Naive thymus-derived CD4-positive, alpha-beta T cell (primary cell): ENCODE data around the gene JPH2. TPM values are rescaled to one million over a fixed set of nuclear protein-coding genes. Genes with fewer than 3 reads are reported as not detected.

ENCODE experiments used
- ATAC-seq: fragments of 150-1000 bp; cut with Tn5 transposase; 2 replicates; pipeline ENCODE4 v1.10.0; 2021; ENCODE audit warnings: mild to moderate bottlenecking, moderate library complexity
- CTCF ChIA-PET: fragments of 350-600 bp; sonication (Branson Sonifier 250); formaldehyde crosslinking; loops from one replicate; lab custom pipeline; 2021; ENCODE audit warnings: antibody characterized with exemption; lab: Charles Lee
- POLR2A ChIA-PET: fragments of 350-600 bp; sonication (Branson Sonifier 250); formaldehyde crosslinking; loops from one replicate; lab custom pipeline; 2021; ENCODE audit warnings: antibody characterized with exemption, inconsistent platforms; lab: Charles Lee
- DNase-seq, 9 donors: peaks; one replicate each; pipeline versions ENCODE4 v3.0.0 to v3.0.0-alpha.2; 2020 to 2022; ENCODE audit warnings: mixed read lengths in 1 of 9
- H3K27ac ChIP-seq: one replicate; pipeline ENCODE4 v1.7.0; 2013; ENCODE audit warnings: mild to moderate bottlenecking, low read depth, low read length, moderate library complexity
- H3K27me3 ChIP-seq, 2 donors: one replicate each; pipeline ENCODE4 v1.7.0; 2013; ENCODE audit warnings: low read length in 2 of 2, mild to moderate bottlenecking in 2 of 2, moderate library complexity in 2 of 2; ENCODE audit not compliant: control insufficient read depth in 2 of 2, insufficient read depth in 2 of 2
- H3K36me3 ChIP-seq, 3 experiments: 1 replicate in 2 of 3; 2 replicates in 1 of 3; pipeline ENCODE4 v1.7.0; 2013; ENCODE audit warnings: low read length in 3 of 3, mild to moderate bottlenecking in 3 of 3, moderate library complexity in 1 of 3; ENCODE audit not compliant: insufficient read depth in 3 of 3, control insufficient read depth in 2 of 3
- H3K4me1 ChIP-seq, 2 donors: one replicate each; pipeline ENCODE4 v1.7.0; 2013; ENCODE audit warnings: low read length in 2 of 2, mild to moderate bottlenecking in 2 of 2, moderate library complexity in 1 of 2; ENCODE audit not compliant: control insufficient read depth in 2 of 2, insufficient read depth in 2 of 2
- H3K4me3 ChIP-seq: 2 replicates; pipeline ENCODE4 v1.7.0; 2013; ENCODE audit warnings: mild to moderate bottlenecking, low read length
- H3K9me3 ChIP-seq, 3 experiments: 1 replicate in 2 of 3; 2 replicates in 1 of 3; pipeline ENCODE4 v1.7.0; 2013; ENCODE audit warnings: low read length in 3 of 3; ENCODE audit not compliant: control insufficient read depth in 2 of 3
- H3K27ac Mint-ChIP-seq, 9 donors: one replicate each; pipeline ENCODE4 v1.8.0; 2020 to 2022; ENCODE audit warnings: mixed read lengths in 9 of 9, mild to moderate bottlenecking in 8 of 9, moderate library complexity in 5 of 9, inconsistent platforms in 2 of 9
- H3K27me3 Mint-ChIP-seq, 5 donors: one replicate each; pipeline ENCODE4 v1.8.0; 2021 to 2022; ENCODE audit warnings: mixed read lengths in 5 of 5, mild to moderate bottlenecking in 1 of 5
- H3K36me3 Mint-ChIP-seq, 5 donors: one replicate each; pipeline ENCODE4 v1.8.0; 2020 to 2022; ENCODE audit warnings: mixed read lengths in 5 of 5, mild to moderate bottlenecking in 3 of 5, inconsistent platforms in 1 of 5
- H3K4me1 Mint-ChIP-seq, 7 donors: one replicate each; pipeline ENCODE4 v1.8.0; 2020 to 2022; ENCODE audit warnings: mixed read lengths in 7 of 7, mild to moderate bottlenecking in 3 of 7, inconsistent platforms in 1 of 7
- H3K4me3 Mint-ChIP-seq, 10 donors: one replicate each; pipeline ENCODE4 v1.8.0; 2020 to 2022; ENCODE audit warnings: mild to moderate bottlenecking in 10 of 10, mixed read lengths in 10 of 10, moderate library complexity in 6 of 10, inconsistent platforms in 2 of 10
- H3K9me3 Mint-ChIP-seq, 11 donors: one replicate each; pipeline ENCODE4 v1.8.0; 2020 to 2022; ENCODE audit warnings: mixed read lengths in 11 of 11, mild to moderate bottlenecking in 4 of 11, inconsistent platforms in 1 of 11, moderate library complexity in 1 of 11
- intact Hi-C, 2 donors: fragments of 100-400 bp; cut with micrococcal nuclease; formaldehyde crosslinking; loops; one replicate each; pipeline ENCODE4 v1.15.1; 2023
- polyA plus RNA-seq, 2 donors: library from polyadenylated mRNA; unstranded; fragments of 300-500 nt; fragmentation: Illumina TruSeq; gene quantifications; one replicate each; pipeline ENCODE4 v1.2.3, GENCODE V29; 2021
- total RNA-seq, 6 experiments: library from RNA in 5 of 6; stranded (reverse) in 5 of 6; gene quantifications; 1 replicate in 5 of 6; 2 replicates in 1 of 6; pipeline ENCODE4 v1.2.3 and lab custom pipeline; 2021 to 2026

JPH2 gene
- total and polyA plus RNA-seq, 7 experiments from 2014 or later: 0.07 to 0.17 TPM; not detected in 5

DNA sequence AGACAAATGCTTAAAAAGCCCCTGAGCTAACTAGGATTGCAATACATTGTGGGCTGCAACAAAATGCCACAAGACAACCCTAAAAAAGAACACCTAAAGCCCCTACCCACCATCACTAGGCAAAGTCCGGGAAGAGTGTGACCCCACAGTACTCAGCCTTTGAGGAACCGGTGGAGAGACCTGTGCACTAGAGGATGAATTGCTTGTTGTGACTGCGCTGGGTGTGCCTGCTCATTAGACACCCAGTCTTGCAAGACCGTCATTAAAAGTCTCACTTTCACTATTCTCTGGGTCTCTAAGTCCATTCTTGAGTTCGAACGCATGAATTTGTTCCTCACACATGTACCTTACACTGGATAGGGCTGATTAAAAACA is 88.7 kb downstream of the JPH2 start:
- ATAC-seq (no peak), DNase-seq (no peak)
- H3K9me3 ChIP-seq: no peaks in the 10 kb centered on the region
- peaks cover 0 to 4% of the 10 kb centered on the region in 2 donors for H3K27me3 ChIP-seq
- H3K27ac Mint-ChIP-seq: no peak overlapping the region
- CTCF ChIA-PET: no interaction called here
- no peak overlapping the region for H3K27ac ChIP-seq
- intact Hi-C loops: no loop called here
- H3K36me3 Mint-ChIP-seq: peaks cover 0 to 5% (median 0%) of the 10 kb centered on the region in 5 donors
- H3K36me3 ChIP-seq: no peaks in the 10 kb centered on the region
- peaks cover 32 to 49% (median 34%) of the 10 kb centered on the region in 5 donors for H3K27me3 Mint-ChIP-seq
- no peak overlapping the region for H3K4me3 Mint-ChIP-seq
- peaks cover 0 to 23% (median 13%) of the 10 kb centered on the region in 11 donors for H3K9me3 Mint-ChIP-seq
- H3K4me1 Mint-ChIP-seq: no peaks in the 10 kb centered on the region
- no peaks in the 10 kb centered on the region for H3K4me1 ChIP-seq
- H3K4me3 ChIP-seq: no peak overlapping the region
- POLR2A ChIA-PET: no interaction called here

DNA sequence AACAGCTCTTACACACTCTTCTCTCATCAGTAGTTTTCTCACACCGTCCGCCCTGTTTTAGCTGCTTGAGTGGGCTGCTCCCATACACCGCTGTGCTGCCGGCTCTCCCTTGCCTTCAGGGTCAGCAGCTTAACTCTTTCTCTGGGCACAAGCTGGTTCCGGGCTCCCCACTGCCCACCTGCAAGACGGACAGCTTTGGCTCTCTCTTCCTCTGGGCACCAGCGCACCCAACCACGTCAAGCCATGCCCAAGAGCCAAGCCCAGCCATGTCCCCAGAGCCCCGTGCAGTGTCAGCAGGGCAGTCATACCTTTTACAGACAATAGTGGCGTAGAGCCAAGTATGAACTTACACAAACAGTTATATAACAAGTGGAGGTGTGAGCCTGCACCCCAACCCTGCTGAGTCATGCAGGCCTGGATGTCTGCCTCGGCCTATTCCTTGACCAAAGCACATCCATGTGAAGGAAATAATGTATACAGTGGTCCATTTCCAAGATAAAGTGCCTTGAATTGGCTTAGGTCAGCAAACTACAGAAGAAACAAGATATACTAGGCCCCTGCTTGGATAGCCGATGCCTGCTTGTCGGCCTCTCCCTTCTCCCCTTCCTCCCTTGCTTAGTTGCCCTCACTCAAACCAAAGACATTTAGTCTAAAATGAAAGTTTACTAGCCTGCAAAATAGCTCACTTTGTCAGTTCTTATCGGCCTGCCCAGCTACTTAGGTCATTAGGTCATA is 89.3 kb downstream of the JPH2 start:
- intact Hi-C loops: no loop called here
- Mint-ChIP-seq H3K27ac (no peak overlapping the region), H3K4me1 (peaks cover 0 to 5% (median 0%) of the 10 kb centered on the region in 7 donors), H3K27me3 (peaks cover 30 to 44% (median 37%) of the 10 kb centered on the region in 5 donors), H3K9me3 (peaks cover 0 to 19% (median 10%) of the 10 kb centered on the region in 11 donors), H3K36me3 (peaks cover 0 to 5% (median 0%) of the 10 kb centered on the region in 5 donors), H3K4me3 (no peak overlapping the region)
- Histone ChIP-seq H3K36me3 (no peaks in the 10 kb centered on the region), H3K4me1 (no peaks in the 10 kb centered on the region), H3K4me3 (no peak overlapping the region), H3K27me3 (peaks cover 0 to 4% of the 10 kb centered on the region in 2 donors), H3K27ac (no peak overlapping the region), H3K9me3 (no peaks in the 10 kb centered on the region)
- no peak for DNase-seq
- CTCF ChIA-PET: no interaction called here
- POLR2A ChIA-PET: no interaction called here
- ATAC-seq: no peak

DNA sequence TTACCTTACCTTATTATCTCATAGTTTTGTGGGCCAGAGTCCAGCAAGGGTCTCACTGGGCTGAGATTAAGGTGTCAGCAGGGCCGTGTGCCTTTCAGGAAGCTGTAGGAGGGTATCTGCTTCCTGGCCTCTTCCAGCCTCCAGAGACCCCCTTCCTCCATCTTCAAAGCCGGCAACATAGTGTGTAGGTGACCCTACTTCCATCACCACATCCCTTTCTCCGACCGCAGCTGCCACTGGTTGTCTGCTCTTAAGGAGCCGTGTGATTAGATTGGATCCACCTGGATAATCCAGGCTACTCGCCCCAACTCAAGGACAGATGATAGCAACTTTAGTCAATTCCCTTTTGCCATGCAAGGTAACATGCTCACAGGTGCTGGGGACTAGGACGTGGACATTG is 91.2 kb downstream of the JPH2 start:
- Histone ChIP-seq H3K4me1 (no peaks in the 10 kb centered on the region), H3K4me3 (no peak overlapping the region), H3K27ac (no peak overlapping the region), H3K36me3 (no peaks in the 10 kb centered on the region), H3K27me3 (no peaks in the 10 kb centered on the region), H3K9me3 (no peaks in the 10 kb centered on the region)
- Mint-ChIP-seq H3K4me3 (no peak overlapping the region), H3K27me3 (peaks cover 13 to 45% (median 24%) of the 10 kb centered on the region in 5 donors), H3K27ac (no peak overlapping the region), H3K4me1 (peaks cover 0 to 5% (median 0%) of the 10 kb centered on the region in 7 donors), H3K9me3 (peaks cover 0 to 3% (median 0%) of the 10 kb centered on the region in 11 donors), H3K36me3 (peaks cover 0 to 5% (median 0%) of the 10 kb centered on the region in 5 donors)
- CTCF ChIA-PET: no interaction called here
- ATAC-seq (no peak), DNase-seq (no peak)
- intact Hi-C loops: no loop called here
- POLR2A ChIA-PET: interaction anchor here (0.6 kb wide), 1 partner anchor 56 kb away, joined by 3 read pairs; no protein-coding TSS in a partner anchor

DNA sequence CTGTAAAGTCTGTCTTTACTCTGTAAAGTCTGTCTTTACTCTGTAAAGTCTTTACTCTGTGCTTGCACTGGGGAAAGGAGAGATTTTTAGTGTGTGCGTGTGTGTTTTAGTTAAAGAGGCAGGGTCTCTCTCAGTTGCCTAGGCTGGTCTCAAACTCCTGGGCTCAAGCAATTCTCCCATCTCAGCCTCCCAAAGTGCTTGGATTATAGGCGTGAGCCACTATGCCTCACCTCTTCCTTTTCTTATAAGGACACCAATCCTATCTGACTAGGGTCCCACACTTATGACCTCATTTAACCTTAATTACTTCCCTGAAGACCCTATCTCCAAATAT is 93.8 kb downstream of the JPH2 start:
- ATAC-seq (no peak), DNase-seq (no peak)
- H3K4me1 Mint-ChIP-seq: peaks cover 0 to 5% (median 0%) of the 10 kb centered on the region in 7 donors

DNA sequence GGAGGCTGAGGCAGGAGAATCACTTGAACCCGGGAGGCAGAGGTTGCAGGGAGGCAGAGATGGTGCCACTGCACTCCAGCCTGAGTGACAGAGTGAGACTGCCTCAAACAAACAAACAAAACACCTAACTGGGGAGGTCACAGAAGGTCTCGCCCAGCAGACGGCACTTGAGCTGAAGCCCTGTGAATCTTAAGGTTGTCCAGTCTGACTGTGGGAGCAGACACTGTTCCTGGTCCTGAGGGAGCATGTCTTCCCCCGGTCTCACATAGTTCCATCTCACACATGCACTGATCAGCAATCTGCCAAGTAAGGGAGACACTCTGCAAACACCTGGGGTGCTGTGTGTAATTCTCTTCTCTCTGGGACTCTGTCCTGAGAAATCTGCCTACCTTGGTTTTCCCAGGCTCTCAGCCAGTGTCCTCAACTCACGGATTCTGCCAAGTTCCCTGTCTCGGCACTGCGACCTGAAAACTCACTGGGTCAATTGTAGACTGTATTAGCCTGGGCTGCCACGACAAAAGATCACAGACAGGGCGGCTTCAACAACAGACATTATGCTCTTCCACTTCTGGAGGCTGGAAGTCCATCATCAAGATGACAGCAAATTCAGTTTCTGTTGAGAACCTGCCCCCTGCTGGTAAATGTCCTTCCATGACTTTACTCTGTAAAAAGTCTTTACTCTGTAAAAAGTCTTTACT is 94.3 kb downstream of the JPH2 start:
- Histone ChIP-seq H3K4me3 (no peak overlapping the region), H3K36me3 (no peaks in the 10 kb centered on the region), H3K27me3 (no peaks in the 10 kb centered on the region), H3K4me1 (no peaks in the 10 kb centered on the region), H3K9me3 (no peaks in the 10 kb centered on the region), H3K27ac (no peak overlapping the region)
- ATAC-seq: no peak
- CTCF ChIA-PET: interaction anchor here (1.7 kb wide), 1 partner anchor 11 kb away, joined by 4 read pairs; no protein-coding TSS in a partner anchor
- Mint-ChIP-seq H3K27me3 (peaks cover 0 to 26% (median 9%) of the 10 kb centered on the region in 5 donors), H3K4me1 (peaks cover 0 to 5% (median 0%) of the 10 kb centered on the region in 7 donors), H3K27ac (peak overlapping the region in 2 of 9 donors; percentile 49 to 52), H3K36me3 (no peaks in the 10 kb centered on the region), H3K4me3 (no peak overlapping the region), H3K9me3 (no peaks in the 10 kb centered on the region)
- POLR2A ChIA-PET: no interaction called here
- intact Hi-C loops: loop anchor here (1.0 kb wide), 3 partner anchors 36 to 643 kb away; no protein-coding TSS in a partner anchor
- peak in 4 of 9 donors; percentile 29 to 47 (median 32) for DNase-seq

More for the DNA sequence above, 93.8 kb downstream of the JPH2 start:
- no peaks in the 10 kb centered on the region for H3K9me3 ChIP-seq
- no peak overlapping the region for H3K27ac ChIP-seq
- intact Hi-C loops: loop anchor here (1.0 kb wide), 3 partner anchors 37 to 644 kb away; no protein-coding TSS in a partner anchor
- no peak overlapping the region for H3K4me3 Mint-ChIP-seq
- no peaks in the 10 kb centered on the region for H3K36me3 Mint-ChIP-seq
- no peaks in the 10 kb centered on the region for H3K27me3 ChIP-seq
- H3K36me3 ChIP-seq: no peaks in the 10 kb centered on the region
- peak overlapping the region in 1 of 9 donors; percentile 52 for H3K27ac Mint-ChIP-seq
- CTCF ChIA-PET: interaction anchor here (0.9 kb wide), 1 partner anchor 13 kb away, joined by 3 read pairs; no protein-coding TSS in a partner anchor
- H3K9me3 Mint-ChIP-seq: no peaks in the 10 kb centered on the region
- peaks cover 0 to 30% (median 11%) of the 10 kb centered on the region in 5 donors for H3K27me3 Mint-ChIP-seq
- H3K4me1 ChIP-seq: no peaks in the 10 kb centered on the region
- H3K4me3 ChIP-seq: no peak overlapping the region
- POLR2A ChIA-PET: no interaction called here

DNA sequence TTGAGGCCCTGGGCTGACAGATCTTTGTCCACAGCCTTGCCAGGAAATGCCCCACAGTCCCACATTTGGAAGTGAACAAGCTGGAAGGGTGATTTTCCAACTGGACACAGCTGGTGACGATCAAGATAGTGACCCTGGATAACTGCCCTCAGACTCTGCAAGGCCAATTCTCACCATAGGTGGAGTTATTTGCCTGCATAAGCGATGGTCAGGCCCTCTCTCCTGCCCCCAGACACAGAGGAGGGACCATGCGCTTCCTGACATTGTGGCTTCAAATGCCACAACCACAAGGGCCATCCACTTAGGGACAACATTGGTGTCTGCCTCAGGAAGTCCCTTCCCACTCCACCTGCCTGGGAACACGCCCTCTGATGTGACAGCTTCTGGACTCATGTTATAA is 96.0 kb downstream of the JPH2 start:
- no peaks in the 10 kb centered on the region for H3K4me1 ChIP-seq
- ATAC-seq: no peak
- H3K4me3 ChIP-seq: no peak overlapping the region
- intact Hi-C loops: no loop called here
- peaks cover 0 to 5% (median 0%) of the 10 kb centered on the region in 7 donors for H3K4me1 Mint-ChIP-seq
- POLR2A ChIA-PET: no interaction called here
- H3K36me3 Mint-ChIP-seq: no peaks in the 10 kb centered on the region
- H3K4me3 Mint-ChIP-seq: no peak overlapping the region
- no peaks in the 10 kb centered on the region for H3K36me3 ChIP-seq
- no peak overlapping the region for H3K27ac Mint-ChIP-seq
- H3K27me3 ChIP-seq: no peaks in the 10 kb centered on the region
- no peak overlapping the region for H3K27ac ChIP-seq
- H3K9me3 Mint-ChIP-seq: no peaks in the 10 kb centered on the region
- peaks cover 0 to 20% (median 5%) of the 10 kb centered on the region in 5 donors for H3K27me3 Mint-ChIP-seq
- CTCF ChIA-PET: interaction anchor here (0.9 kb wide), 1 partner anchor 34 kb away, joined by 7 read pairs; no protein-coding TSS in a partner anchor
- no peak for DNase-seq
- H3K9me3 ChIP-seq: no peaks in the 10 kb centered on the region
